WTC11 (cell line): ENCODE data around the gene UBE2K. TPM values are rescaled to one million over a fixed set of nuclear protein-coding genes. Genes with fewer than 3 reads are reported as not detected.

Experiments used
- ATAC-seq: fragments of 200-7000 bp; cut with Tn5 transposase; 2 replicates; pipeline ENCODE4 v1.10.0; 2021; ENCODE audit warnings: mild to moderate bottlenecking, moderate library complexity
- CTCF ChIA-PET: fragments of 300-600 bp; sonication (Branson Sonifier 250); formaldehyde crosslinking; loops from one replicate; lab custom pipeline; 2021; ENCODE audit warnings: antibody characterized with exemption; lab: Charles Lee
- POLR2A ChIA-PET: fragments of 350-600 bp; sonication (Branson Sonifier 250); formaldehyde crosslinking; loops from one replicate; lab custom pipeline; 2021; ENCODE audit warnings: antibody characterized with exemption; lab: Charles Lee
- DNase-seq: peaks from one replicate; pipeline ENCODE4 v3.0.0; 2021; ENCODE audit warnings: low spot score
- H3K27ac Mint-ChIP-seq: 2 replicates; pipeline ENCODE4 v1.8.0; 2021; ENCODE audit warnings: mixed read lengths
- H3K27me3 Mint-ChIP-seq: 2 replicates; pipeline ENCODE4 v1.8.0; 2021; ENCODE audit warnings: low read depth, mild to moderate bottlenecking, moderate library complexity, mixed read lengths
- H3K36me3 Mint-ChIP-seq: 2 replicates; pipeline ENCODE4 v1.8.0; 2021; ENCODE audit warnings: mixed read lengths
- H3K4me1 Mint-ChIP-seq: 2 replicates; pipeline ENCODE4 v1.8.0; 2022; ENCODE audit warnings: mixed read lengths
- H3K4me3 Mint-ChIP-seq: 2 replicates; pipeline ENCODE4 v1.8.0; 2021; ENCODE audit warnings: mild to moderate bottlenecking, moderate library complexity, mixed read lengths
- H3K9me3 Mint-ChIP-seq: 2 replicates; pipeline ENCODE4 v1.8.0; 2021; ENCODE audit warnings: mixed read lengths
- AR ChIP-seq: fragments of 250-450 bp; sonication (Bioruptor Pico); IDR thresholded peaks from 2 replicates; pipeline ENCODE4 v1.9.0; 2021; ENCODE audit warnings: mild to moderate bottlenecking
- ELF4 ChIP-seq: sonication (generic); formaldehyde crosslinking; IDR thresholded peaks from 2 replicates; pipeline ENCODE4 v1.8.1; 2022; ENCODE audit warnings: low read depth, mild to moderate bottlenecking, moderate library complexity, missing genetic modification reagents
- FOXK1 ChIP-seq: sonication (generic); formaldehyde crosslinking; IDR thresholded peaks from 2 replicates; pipeline ENCODE4 v1.8.0; 2022; ENCODE audit warnings: mild to moderate bottlenecking, moderate library complexity, missing genetic modification reagents
- IRF2 ChIP-seq: sonication (generic); formaldehyde crosslinking; IDR thresholded peaks from 2 replicates; pipeline ENCODE4 v1.8.0; 2022; ENCODE audit warnings: low read depth, missing genetic modification reagents, borderline replicate concordance
- KAT7 ChIP-seq: sonication (generic); formaldehyde crosslinking; IDR thresholded peaks from 2 replicates; pipeline ENCODE4 v1.8.1; 2023; ENCODE audit warnings: missing genetic modification reagents, mild to moderate bottlenecking, borderline replicate concordance
- NFATC4 ChIP-seq: fragments of 250-450 bp; sonication (Bioruptor Pico); IDR thresholded peaks from 2 replicates; pipeline ENCODE4 v1.9.0; 2021; ENCODE audit warnings: mild to moderate bottlenecking
- OVOL2 ChIP-seq: fragments of 250-450 bp; sonication (Bioruptor Pico); IDR thresholded peaks from 2 replicates; pipeline ENCODE4 v1.9.0; 2021; ENCODE audit warnings: mild to moderate bottlenecking, borderline replicate concordance
- TCF7 ChIP-seq: sonication (generic); formaldehyde crosslinking; IDR thresholded peaks from 2 replicates; pipeline ENCODE4 v1.8.0; 2022; ENCODE audit warnings: mild to moderate bottlenecking, low read depth, missing genetic modification reagents, moderate library complexity
- TEAD4 ChIP-seq: sonication (generic); formaldehyde crosslinking; IDR thresholded peaks from 2 replicates; pipeline ENCODE4 v1.8.0; 2022; ENCODE audit warnings: mild to moderate bottlenecking, missing genetic modification reagents
- USF2 ChIP-seq: sonication (generic); formaldehyde crosslinking; IDR thresholded peaks from 2 replicates; pipeline ENCODE4 v1.8.1; 2023; ENCODE audit warnings: mild to moderate bottlenecking, missing genetic modification reagents, moderate library complexity
- ZNF121 ChIP-seq: sonication (generic); formaldehyde crosslinking; IDR thresholded peaks from 2 replicates; pipeline ENCODE4 v1.8.0; 2023; ENCODE audit warnings: missing genetic modification reagents
- total RNA-seq: library from RNA; stranded (reverse); gene quantifications from 3 replicates; pipeline ENCODE4 v1.2.3, GENCODE V29; 2021
- TF ChIP-seq, protein P1 (sequence below): sonication (generic); formaldehyde crosslinking; IDR thresholded peaks from 2 replicates; pipeline ENCODE4 v1.8.1; 2023; ENCODE audit warnings: mild to moderate bottlenecking, moderate library complexity, missing genetic modification reagents
- TF ChIP-seq, protein P2 (sequence below): sonication (generic); formaldehyde crosslinking; IDR thresholded peaks from 2 replicates; pipeline ENCODE4 v1.8.0; 2022; ENCODE audit warnings: mild to moderate bottlenecking, missing genetic modification reagents
- TF ChIP-seq, protein P3 (sequence below): sonication (generic); formaldehyde crosslinking; IDR thresholded peaks from 2 replicates; pipeline ENCODE4 v1.8.1; 2023; ENCODE audit warnings: mild to moderate bottlenecking, missing genetic modification reagents
- TF ChIP-seq, protein P4 (sequence below): sonication (generic); formaldehyde crosslinking; IDR thresholded peaks from 2 replicates; pipeline ENCODE4 v1.8.0; 2023; ENCODE audit warnings: mild to moderate bottlenecking, missing genetic modification reagents
- TF ChIP-seq, protein P5 (sequence below): sonication (generic); formaldehyde crosslinking; IDR thresholded peaks from 2 replicates; pipeline ENCODE4 v1.8.0; 2023; ENCODE audit warnings: missing genetic modification reagents, mild to moderate bottlenecking, borderline replicate concordance

Gene UBE2K
- total RNA-seq, 1 experiment from 2014 or later, result 135 TPM

DNA sequence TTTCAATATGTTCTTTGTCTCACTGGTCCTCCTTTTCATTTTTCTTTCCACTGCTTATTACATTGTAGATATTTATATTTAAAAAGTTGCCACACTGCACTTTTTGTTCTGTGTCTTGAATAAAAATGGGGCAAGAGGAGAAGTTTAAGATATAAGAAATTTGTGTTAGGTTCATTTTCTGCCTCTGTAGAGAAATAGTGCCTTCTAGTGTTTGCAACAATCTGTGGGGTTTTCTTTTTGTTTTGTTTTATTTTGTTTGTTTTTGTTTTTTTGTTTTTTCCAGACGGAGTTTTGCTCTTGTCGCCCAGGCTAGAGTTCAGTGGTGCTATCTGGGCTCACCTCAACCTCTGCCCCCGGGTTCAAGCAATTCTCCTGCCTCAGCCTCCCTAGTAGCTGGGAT is 39.2 kb upstream of the UBE2K start:
- no peak overlapping the region for H3K4me3 Mint-ChIP-seq
- no peaks in the 10 kb centered on the region for H3K36me3 Mint-ChIP-seq
- no peaks in the 10 kb centered on the region for H3K27me3 Mint-ChIP-seq
- CTCF ChIA-PET, result interaction anchor here (1.4 kb wide), 1 partner anchor 189 kb away, joined by 5 read pairs; no protein-coding TSS in a partner anchor
- H3K27ac Mint-ChIP-seq, result no peak overlapping the region
- POLR2A ChIA-PET, result interaction anchor here (0.8 kb wide), 1 partner anchor 131 kb away, joined by 3 read pairs; no protein-coding TSS in a partner anchor
- H3K9me3 Mint-ChIP-seq, result no peaks in the 10 kb centered on the region
- no peak for TF ChIP-seq ELF4 (CRISPR knock-in tag)
- TF ChIP-seq AR, result no peak
- DNase-seq (no peak), ATAC-seq (no peak)
- H3K4me1 Mint-ChIP-seq, result no peaks in the 10 kb centered on the region

DNA sequence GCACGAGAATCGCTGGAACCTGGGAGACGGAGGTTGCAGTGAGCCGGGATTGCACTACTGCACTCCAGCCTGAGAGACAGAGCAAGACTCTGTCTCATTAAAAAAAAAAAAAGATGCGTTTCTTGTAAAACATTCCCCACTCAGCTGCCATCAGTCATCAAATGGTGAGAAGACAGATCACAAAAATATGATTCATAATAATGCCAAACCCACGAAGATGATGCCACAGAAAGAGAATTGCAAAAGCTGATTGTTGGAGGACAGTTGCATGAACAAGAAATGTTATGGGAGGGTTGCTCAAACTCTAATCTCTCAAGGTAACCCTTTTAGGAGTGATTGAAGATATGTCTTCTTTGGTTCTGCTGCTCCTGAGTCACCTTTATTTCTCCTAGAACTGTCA is 37.9 kb upstream of the UBE2K start:
- POLR2A ChIA-PET, result no interaction called here
- H3K9me3 Mint-ChIP-seq, result no peaks in the 10 kb centered on the region
- TF ChIP-seq, protein P1, sequence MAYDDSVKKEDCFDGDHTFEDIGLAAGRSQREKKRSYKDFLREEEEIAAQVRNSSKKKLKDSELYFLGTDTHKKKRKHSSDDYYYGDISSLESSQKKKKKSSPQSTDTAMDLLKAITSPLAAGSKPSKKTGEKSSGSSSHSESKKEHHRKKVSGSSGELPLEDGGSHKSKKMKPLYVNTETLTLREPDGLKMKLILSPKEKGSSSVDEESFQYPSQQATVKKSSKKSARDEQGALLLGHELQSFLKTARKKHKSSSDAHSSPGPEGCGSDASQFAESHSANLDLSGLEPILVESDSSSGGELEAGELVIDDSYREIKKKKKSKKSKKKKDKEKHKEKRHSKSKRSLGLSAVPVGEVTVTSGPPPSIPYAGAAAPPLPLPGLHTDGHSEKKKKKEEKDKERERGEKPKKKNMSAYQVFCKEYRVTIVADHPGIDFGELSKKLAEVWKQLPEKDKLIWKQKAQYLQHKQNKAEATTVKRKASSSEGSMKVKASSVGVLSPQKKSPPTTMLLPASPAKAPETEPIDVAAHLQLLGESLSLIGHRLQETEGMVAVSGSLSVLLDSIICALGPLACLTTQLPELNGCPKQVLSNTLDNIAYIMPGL, result no peak
- no peak for TF ChIP-seq TEAD4 (CRISPR knock-in tag)
- TF ChIP-seq KAT7 (CRISPR knock-in tag), result no peak
- no peak for TF ChIP-seq USF2
- no peak for TF ChIP-seq IRF2 (CRISPR knock-in tag)
- no peaks in the 10 kb centered on the region for H3K4me1 Mint-ChIP-seq
- no peaks in the 10 kb centered on the region for H3K27me3 Mint-ChIP-seq
- no peak for ATAC-seq
- DNase-seq, result no peak
- CTCF ChIA-PET, result no interaction called here
- no peaks in the 10 kb centered on the region for H3K36me3 Mint-ChIP-seq
- H3K4me3 Mint-ChIP-seq, result no peak overlapping the region
- H3K27ac Mint-ChIP-seq, result no peak overlapping the region

DNA sequence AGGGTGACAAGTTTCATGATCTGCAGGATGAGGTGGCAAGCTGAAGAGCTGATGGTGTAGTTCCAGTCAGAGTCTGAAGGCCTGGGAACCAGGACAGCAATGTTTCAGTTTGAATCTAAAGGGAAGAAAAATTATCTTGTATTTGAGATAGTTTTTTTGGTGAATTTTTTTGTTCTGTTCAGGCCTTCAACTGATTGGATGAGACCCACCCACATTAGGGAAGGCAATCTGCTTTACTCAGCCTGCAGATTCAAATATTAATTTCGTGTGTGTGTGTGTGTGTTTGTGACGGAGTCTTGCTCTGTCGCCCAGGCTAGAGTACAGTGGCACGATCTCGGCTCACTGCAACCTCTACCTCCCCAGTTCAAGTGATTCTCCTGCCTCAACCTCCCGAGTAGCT is 37.2 kb upstream of the UBE2K start:
- ChIA-PET POLR2A (no interaction called here), CTCF (no interaction called here)
- Mint-ChIP-seq H3K9me3 (no peaks in the 10 kb centered on the region), H3K4me3 (no peak overlapping the region), H3K4me1 (no peaks in the 10 kb centered on the region), H3K27me3 (no peaks in the 10 kb centered on the region), H3K27ac (no peak overlapping the region), H3K36me3 (no peaks in the 10 kb centered on the region)
- ATAC-seq (no peak), DNase-seq (no peak)
- TF ChIP-seq, protein P2, sequence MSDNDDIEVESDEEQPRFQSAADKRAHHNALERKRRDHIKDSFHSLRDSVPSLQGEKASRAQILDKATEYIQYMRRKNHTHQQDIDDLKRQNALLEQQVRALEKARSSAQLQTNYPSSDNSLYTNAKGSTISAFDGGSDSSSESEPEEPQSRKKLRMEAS (CRISPR knock-in tag), result no peak
- TF ChIP-seq, protein P3, sequence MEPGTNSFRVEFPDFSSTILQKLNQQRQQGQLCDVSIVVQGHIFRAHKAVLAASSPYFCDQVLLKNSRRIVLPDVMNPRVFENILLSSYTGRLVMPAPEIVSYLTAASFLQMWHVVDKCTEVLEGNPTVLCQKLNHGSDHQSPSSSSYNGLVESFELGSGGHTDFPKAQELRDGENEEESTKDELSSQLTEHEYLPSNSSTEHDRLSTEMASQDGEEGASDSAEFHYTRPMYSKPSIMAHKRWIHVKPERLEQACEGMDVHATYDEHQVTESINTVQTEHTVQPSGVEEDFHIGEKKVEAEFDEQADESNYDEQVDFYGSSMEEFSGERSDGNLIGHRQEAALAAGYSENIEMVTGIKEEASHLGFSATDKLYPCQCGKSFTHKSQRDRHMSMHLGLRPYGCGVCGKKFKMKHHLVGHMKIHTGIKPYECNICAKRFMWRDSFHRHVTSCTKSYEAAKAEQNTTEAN (CRISPR knock-in tag), result no peak
- TF ChIP-seq FOXK1 (CRISPR knock-in tag), result no peak
- TF ChIP-seq OVOL2 (CRISPR knock-in tag), result no peak
- TF ChIP-seq, protein P1, result no peak
- TF ChIP-seq NFATC4 (CRISPR knock-in tag), result no peak
- TF ChIP-seq, protein P4, sequence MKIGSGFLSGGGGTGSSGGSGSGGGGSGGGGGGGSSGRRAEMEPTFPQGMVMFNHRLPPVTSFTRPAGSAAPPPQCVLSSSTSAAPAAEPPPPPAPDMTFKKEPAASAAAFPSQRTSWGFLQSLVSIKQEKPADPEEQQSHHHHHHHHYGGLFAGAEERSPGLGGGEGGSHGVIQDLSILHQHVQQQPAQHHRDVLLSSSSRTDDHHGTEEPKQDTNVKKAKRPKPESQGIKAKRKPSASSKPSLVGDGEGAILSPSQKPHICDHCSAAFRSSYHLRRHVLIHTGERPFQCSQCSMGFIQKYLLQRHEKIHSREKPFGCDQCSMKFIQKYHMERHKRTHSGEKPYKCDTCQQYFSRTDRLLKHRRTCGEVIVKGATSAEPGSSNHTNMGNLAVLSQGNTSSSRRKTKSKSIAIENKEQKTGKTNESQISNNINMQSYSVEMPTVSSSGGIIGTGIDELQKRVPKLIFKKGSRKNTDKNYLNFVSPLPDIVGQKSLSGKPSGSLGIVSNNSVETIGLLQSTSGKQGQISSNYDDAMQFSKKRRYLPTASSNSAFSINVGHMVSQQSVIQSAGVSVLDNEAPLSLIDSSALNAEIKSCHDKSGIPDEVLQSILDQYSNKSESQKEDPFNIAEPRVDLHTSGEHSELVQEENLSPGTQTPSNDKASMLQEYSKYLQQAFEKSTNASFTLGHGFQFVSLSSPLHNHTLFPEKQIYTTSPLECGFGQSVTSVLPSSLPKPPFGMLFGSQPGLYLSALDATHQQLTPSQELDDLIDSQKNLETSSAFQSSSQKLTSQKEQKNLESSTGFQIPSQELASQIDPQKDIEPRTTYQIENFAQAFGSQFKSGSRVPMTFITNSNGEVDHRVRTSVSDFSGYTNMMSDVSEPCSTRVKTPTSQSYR (CRISPR knock-in tag), result no peak
- TF ChIP-seq ZNF121 (CRISPR knock-in tag), result no peak
- TF ChIP-seq, protein P5, sequence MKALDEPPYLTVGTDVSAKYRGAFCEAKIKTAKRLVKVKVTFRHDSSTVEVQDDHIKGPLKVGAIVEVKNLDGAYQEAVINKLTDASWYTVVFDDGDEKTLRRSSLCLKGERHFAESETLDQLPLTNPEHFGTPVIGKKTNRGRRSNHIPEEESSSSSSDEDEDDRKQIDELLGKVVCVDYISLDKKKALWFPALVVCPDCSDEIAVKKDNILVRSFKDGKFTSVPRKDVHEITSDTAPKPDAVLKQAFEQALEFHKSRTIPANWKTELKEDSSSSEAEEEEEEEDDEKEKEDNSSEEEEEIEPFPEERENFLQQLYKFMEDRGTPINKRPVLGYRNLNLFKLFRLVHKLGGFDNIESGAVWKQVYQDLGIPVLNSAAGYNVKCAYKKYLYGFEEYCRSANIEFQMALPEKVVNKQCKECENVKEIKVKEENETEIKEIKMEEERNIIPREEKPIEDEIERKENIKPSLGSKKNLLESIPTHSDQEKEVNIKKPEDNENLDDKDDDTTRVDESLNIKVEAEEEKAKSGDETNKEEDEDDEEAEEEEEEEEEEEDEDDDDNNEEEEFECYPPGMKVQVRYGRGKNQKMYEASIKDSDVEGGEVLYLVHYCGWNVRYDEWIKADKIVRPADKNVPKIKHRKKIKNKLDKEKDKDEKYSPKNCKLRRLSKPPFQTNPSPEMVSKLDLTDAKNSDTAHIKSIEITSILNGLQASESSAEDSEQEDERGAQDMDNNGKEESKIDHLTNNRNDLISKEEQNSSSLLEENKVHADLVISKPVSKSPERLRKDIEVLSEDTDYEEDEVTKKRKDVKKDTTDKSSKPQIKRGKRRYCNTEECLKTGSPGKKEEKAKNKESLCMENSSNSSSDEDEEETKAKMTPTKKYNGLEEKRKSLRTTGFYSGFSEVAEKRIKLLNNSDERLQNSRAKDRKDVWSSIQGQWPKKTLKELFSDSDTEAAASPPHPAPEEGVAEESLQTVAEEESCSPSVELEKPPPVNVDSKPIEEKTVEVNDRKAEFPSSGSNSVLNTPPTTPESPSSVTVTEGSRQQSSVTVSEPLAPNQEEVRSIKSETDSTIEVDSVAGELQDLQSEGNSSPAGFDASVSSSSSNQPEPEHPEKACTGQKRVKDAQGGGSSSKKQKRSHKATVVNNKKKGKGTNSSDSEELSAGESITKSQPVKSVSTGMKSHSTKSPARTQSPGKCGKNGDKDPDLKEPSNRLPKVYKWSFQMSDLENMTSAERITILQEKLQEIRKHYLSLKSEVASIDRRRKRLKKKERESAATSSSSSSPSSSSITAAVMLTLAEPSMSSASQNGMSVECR (CRISPR knock-in tag), result no peak
- TF ChIP-seq TCF7, result no peak
